ENCODE results near the gene PINK1.
"Not testable (repeated sequence)": the region's sequence is repeated elsewhere in the genome, so short reads cannot be mapped to it uniquely, and the experiment has no call there.

The PINK1 gene

DNA sequence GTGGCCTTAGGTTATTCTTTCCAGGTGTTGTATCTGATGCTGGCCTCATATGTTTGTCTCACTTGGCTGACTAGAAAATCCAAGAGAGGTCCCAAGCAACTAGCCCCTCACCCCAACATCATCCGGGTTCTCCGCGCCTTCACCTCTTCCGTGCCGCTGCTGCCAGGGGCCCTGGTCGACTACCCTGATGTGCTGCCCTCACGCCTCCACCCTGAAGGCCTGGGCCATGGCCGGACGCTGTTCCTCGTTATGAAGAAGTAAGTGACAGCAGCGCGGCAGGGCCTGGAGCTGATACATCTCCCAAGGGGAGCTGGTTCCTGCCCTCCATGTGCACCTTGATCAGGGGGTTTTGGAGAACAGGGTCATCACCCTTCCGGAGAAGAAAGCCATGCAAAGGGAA lies 11.2 kb downstream of the PINK1 start:
- DNase-seq (ENCODE audit: low read depth in 2 of 2), result no peak

DNA sequence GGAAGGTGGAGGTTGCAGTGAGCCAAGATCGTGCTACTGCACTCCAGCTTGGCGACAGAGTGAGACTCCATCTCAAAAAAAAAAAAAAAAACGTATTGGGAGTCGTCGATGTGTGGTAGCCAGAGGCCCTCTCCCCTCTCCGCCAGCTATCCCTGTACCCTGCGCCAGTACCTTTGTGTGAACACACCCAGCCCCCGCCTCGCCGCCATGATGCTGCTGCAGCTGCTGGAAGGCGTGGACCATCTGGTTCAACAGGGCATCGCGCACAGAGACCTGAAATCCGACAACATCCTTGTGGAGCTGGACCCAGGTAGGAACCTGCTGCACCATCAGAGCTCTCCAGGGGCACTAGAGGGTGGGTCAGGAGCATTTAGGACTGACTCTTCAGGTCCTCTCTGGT lies 12.2 kb downstream of the PINK1 start:
- DNase-seq (ENCODE audit: low read depth in 2 of 2), result no peak

DNA sequence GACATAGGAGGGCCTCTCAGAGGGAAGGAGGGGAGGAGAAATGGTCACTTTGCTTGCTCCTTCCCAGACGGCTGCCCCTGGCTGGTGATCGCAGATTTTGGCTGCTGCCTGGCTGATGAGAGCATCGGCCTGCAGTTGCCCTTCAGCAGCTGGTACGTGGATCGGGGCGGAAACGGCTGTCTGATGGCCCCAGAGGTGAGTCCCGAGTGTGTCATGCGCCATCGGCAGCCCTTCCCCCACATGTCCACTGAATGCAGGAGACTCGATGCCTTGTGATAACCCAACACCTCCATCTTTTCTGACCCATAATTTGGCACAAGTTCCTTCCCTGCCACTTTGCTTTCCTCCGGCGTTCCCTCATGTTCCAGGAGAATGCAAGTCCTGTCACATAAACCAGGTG lies 15.2 kb downstream of the PINK1 start:
- DNase-seq (ENCODE audit: low read depth in 2 of 2), result no peak

DNA sequence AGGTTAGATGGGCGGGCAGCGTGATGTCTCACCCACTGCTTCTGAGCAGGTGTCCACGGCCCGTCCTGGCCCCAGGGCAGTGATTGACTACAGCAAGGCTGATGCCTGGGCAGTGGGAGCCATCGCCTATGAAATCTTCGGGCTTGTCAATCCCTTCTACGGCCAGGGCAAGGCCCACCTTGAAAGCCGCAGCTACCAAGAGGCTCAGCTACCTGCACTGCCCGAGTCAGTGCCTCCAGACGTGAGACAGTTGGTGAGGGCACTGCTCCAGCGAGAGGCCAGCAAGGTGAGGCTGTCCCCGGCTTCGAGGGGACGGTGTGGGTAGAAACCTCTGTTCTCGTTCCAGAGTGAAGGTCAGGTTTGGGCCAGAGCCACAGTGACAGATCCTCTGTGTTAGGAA lies 15.7 kb downstream of the PINK1 start:
- no peak for DNase-seq (ENCODE audit: low read depth in 2 of 2)

DNA sequence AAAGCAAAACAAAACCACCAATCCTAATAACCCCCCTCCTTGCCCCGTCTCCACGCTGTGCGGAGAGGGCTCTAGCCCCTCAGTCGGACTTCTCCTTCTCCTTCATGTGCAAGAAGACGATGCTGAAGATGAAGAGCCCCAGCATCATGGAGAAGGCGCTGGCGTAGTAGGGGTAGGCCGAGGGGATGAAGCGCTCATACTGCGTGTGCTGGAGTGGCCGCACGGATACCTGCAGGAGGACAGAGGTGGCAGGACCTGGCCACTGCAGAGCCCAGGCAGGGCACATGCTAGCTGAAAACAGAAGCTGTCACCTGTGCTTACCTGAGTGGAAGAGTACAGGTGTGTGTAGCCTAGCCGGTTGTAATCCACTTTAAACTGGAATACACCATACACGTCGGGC lies 19.0 kb downstream of the PINK1 start:
- no peak for DNase-seq (ENCODE audit: low read depth in 2 of 2)

DNA sequence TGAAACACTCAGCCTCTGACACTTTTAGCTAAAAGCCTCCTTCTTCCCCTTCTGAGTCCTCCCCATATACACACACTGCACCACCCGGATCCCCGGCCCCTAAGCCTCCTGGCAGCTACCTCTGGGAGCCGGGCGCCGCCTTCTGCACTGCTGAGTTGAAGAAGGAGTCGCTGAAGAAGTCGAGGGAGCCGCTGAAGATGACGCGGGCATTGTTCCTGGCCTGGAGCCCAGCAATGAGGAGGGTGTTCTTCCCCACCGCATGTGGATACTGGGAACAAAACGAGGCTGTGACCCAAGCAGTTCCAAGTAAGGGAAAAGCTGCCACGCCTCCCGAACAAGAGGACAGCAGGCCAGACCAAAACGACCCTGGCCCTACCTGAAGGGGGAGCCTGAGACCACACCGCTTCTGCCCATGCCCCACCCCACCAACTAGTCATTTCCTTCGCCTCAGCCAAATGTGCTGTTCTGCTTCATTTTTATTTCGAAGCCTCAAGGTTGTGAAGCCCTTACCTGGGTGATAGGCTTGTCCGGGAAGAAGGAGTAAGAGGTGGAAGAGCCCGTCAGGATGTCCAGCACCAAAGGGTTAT lies 20.9 kb downstream of the PINK1 start:
- DNase-seq (ENCODE audit: low read depth in 2 of 2), result no peak

DNA sequence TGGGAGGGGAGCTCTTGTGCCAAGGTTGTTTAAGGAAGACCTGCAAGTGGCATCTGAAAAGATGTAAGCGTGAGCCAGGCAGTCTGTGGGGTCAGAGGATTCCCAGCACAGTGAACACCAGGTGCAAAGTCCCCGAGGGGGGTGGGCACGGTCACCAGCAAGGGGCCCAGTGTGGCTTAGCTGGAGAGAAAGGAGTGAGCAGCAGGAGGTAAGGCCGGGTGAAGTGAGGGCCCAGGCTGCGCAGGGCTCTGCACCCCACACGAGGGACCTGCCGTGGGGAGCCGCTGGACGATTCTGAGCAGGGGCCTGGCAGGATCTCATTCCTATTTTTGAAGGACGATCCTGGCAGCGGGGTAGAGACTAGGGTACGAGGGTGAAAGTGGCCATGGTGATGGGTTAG lies 23.8 kb downstream of the PINK1 start:
- no peak for DNase-seq (ENCODE audit: low read depth in 2 of 2)

DNA sequence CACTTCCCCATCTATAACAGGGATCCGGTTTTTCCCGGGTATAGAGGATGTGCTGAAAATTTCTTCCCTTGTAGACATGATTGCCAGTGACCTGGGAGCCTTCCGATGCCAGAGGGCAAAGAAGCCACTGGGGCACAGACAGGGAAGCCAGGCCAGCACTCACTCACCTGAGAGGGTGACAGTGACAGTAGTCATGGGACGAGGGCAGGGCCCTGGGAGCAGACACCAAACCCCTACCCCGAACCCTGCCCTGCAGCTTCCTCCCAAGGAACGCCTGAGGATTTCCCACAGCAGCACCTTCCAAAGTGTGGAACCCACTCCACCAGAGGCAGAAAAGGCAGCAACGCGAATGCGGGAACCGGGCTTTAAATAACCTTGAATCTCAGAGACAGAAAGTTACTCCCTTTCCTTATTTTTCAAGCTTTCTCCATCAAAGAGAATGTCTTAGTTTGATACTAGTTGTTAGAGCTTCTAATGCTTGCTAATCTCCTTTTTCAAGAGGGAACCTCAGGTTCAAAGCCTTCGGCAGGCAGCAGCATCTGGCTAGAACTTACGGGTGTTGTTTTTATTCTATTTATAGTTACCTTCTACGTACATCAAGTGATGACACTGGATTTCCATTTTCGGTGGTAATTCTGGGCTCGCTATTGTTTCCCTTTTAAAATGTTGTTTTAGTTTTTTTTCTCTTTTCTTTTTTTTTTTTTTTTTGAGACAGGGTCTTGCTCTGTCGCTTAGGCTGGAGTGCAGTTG lies 25.1 kb downstream of the PINK1 start:
- DNase-seq (ENCODE audit: low read depth in 2 of 2), result no peak

DNA sequence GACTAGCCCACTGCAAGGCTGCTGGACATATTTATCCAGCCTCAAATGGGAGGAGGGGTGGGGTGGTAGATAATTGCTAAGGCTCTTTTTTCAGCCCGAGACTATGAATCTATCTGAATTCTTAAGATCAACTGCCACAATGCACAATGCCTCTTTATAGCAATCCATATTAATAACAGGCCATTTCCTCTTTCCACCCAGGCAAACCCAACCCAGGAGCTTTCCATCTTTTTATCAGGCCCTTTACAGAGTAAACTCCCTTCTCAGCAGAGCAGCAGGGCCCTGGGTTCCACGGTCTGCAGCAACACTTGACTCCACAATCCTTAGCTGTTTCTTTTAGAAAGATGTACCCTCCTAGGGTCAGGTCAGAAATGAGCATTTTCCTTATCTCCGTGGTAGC lies 27.1 kb downstream of the PINK1 start:
- no peak for DNase-seq (ENCODE audit: low read depth in 2 of 2)

DNA sequence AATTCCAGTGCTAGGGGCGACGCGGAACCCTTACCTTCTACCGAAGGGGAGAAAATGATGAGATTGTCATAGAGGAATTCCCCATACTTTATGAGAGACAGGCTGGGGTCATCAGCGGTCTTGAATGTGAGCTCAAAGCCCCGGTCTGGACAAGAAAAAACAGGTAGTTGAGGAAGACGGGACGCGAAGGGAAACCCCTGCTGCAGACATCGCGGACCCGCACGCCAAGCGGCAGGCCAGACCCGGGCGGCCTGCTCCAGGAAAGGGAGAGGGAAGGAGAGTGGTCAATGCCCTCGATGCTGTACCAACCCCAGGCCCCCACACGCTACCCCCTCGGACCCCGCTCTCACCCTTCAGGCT lies 27.6 kb downstream of the PINK1 start:
- no peak for DNase-seq (ENCODE audit: low read depth in 2 of 2)

DNA sequence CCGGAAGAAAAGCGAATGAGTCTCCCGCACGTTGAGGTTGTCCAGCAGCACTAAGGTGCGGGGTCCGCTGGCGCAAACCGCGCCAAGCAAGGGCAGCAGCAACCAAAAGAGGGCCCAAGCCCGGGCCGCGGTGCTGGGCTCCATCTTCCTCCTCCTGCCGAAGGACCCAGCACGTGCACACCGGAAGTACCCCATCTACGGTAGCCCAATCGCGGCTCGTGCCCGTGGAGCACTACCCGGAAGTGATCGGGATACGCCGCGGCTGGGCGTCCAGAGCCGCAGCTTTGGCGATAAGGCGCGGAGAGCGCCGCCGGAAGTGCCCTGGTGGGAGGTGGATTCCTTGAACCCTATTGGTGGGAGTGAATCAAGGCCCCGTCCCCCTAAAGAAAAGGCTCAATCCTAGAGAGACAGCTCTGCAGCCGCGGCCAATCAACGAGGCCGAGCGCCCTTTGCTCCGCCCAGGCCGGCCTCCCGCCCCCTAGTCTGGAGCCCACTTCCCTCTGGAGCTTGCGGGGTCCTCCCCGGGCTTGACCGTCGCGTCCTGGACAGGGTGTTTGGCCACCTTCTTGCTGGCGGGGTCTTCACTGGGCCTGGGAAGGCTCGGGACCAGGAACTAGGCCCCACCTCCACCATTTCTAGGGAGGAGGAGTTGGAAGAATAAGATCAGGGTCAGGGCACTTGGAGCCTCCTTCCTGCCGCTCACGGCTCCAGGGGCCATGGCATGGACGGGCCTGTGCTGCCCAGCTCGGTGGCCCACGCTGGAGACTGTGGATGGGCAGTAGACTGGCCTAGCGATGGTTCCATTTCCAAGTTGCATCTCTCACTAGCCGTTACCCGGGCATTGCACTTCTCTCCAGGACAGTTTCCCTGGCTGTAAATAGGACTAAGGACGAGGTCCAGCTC lies 28.2 kb downstream of the PINK1 start, which contains the start of gene DDOST:
Gene DDOST (minus strand): TSS at position 163 of the 903 bp plus-strand sequence. CDS start 19 bp downstream, at position 144.
- peak; percentile 95 for DNase-seq (ENCODE audit: low read depth in 2 of 2)

DNA sequence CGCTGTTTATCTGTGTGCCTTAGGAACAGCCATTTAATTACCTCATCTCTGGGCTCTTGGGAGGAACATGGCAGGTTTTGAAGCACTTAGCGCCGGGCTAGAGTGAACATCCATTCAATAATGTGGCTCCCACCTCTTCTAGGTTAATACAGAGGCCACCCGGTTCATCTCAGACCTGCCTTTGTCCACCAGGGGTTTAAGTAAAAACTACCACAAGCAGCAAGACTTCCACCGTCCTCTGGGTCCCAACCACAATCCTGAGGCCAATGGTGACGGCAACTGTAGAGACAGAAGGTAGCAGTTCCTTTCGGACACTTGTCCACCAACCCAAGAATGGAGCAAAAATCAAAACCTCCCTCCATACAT lies 28.8 kb downstream of the PINK1 start:
- DNase-seq (ENCODE audit: low read depth in 2 of 2), result no peak

DNA sequence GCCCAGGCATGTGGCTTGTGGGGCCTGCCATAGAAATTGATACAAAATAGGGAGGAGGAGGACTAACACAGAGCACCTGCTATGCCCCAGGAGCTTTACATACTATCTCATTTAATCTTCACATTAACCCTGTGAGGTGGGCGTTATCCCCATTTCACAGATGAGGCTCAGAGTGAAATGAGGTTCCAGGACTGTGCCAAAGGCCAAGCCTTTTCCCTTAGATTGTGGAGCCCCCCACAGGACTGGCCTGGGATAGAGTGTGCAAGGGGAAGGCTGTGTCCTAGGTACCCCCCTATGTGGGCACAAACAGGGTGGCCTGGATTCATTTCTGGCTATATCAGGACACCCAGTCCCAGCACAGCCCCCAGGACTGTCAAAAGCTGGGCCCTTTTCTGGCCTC lies 30.1 kb downstream of the PINK1 start:
- no peak for DNase-seq (ENCODE audit: low read depth in 2 of 2)

DNA sequence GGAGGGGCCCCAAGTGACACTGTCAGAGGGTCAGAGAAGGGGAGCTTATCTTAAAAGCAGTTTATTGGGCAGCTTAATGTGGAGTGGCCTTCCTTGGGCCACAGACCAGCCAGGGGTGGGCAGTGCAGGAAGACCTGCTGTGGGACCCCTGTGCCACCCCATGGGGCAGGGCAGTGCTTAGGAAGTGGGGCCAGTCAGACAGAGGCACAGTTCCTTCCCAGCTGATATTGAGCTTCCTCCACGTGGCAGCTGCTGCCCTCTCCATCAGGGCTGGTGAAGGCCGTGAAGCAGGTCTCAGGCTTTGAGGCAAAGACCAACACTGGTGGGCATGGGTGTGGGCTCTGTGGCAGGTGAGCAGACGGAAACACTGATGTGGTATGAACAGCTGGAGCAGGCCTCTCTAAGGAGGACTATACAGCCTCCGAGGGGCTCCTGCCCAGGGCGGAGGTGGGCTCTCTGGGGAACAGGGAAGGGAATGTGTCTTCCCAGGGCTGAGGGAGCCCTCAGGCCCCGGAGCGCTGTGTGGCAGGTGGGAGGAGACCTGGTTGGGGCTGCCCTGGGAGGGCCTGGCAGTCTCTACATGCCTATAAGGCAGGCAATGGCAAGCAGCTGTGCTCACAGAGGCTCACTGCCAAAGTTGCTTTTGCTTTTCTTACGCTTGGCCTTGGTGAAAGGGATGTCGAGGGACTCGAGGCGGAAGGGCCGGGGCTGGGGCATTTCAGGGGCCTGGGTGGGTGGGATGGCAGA lies 30.9 kb downstream of the PINK1 start:
- no peak for DNase-seq (ENCODE audit: low read depth in 2 of 2)

DNA sequence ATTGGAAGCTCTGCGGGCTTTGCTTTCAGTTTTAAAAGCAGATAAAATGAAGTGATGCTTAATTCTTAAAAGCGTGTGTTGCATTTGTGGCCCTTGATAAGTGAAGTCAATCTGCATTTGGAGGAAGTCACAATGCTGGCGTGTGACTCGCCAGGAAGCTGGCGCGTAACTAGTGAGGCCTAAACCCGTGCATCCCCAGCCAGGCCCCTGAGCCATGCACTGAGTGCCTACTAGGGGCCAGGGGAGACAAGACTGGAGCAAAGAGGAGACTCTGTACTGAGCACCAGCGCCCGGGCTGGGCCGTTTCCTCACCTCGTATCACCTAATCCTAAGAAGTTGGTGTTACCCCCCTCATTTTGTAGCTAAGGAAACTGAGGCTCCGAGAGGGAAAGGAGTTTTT lies 32.5 kb downstream of the PINK1 start:
- DNase-seq (ENCODE audit: low read depth in 2 of 2), result no peak

DNA sequence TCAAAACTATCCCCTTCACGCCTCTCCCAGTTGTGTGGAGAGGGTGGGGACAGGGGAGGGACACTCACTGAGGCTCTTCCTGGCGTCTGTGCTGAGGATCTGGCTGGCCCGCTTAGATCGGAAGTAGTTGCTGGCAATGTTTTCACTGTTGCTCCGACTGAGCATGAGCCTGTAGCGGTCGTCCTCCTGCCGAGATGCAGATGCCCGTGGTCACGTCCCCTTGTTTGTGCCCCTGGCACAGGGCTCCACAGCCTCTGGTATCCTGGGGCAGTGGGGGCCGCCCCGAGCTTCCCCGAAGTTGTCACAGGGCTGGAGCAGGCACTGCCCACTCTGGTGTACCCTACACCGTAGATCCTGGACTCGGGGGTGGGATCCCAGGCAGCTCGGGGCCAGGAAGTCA lies 32.9 kb downstream of the PINK1 start:
- DNase-seq (ENCODE audit: low read depth in 2 of 2), result no peak

DNA sequence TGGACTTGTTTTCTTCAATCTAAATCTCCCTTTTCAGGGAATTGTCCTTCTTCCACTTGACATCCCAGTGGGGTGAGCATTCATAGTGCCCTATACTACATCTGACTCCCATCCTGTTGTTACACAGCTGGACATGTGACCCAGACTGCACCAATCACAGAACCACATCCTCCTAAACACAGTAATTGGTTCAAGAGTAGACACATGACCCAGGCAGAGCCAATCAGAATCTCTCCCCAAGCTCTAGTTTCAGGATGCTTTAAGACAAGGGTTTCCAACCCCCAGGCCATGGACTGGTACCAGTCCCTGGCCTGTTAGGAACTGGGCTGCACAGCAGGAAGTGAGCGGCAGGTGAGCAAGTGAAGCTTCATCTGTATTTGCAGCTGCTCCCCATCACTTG lies 33.5 kb downstream of the PINK1 start:
- no peak for DNase-seq (ENCODE audit: low read depth in 2 of 2)

DNA sequence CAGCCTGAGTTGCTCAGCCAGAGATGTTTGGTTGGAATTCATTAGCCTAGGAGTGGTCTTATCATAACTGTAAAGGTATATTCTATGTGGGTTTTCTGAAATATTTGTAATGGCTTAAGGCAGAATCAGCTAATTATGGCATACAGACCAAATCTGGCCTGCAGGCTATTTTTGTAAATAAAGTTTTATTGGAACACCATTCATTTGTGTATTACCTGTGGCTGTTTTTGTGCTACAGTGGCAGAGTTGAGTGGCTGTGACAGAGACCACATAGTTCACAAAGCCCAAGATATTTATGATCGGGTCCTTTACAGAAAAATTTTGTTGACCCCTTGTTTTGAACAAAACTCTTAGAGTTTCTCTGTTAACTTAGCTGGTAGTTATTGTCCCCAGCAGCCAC lies 35.3 kb downstream of the PINK1 start:
- no peak for DNase-seq (ENCODE audit: low read depth in 2 of 2)

DNA sequence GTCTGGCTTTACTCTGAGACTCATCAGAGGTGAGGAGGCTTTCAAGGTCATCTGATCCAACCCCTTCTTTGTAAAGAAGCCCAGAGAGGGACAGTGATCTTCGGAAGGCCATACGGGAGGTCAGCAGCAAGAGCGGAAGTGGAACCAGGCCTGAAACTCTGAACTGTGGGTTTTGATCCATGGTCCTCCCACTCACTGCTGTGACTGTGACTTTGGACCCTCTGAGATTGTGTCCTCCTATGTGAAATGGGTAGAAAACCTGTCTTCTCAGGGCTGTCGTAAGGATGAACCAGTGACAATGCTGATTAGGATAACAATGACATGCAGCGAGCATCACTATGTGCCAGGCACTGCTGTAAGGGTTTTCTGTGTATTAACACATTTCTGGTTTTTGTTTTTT lies 37.7 kb downstream of the PINK1 start:
- DNase-seq (ENCODE audit: low read depth in 2 of 2), result no peak

DNA sequence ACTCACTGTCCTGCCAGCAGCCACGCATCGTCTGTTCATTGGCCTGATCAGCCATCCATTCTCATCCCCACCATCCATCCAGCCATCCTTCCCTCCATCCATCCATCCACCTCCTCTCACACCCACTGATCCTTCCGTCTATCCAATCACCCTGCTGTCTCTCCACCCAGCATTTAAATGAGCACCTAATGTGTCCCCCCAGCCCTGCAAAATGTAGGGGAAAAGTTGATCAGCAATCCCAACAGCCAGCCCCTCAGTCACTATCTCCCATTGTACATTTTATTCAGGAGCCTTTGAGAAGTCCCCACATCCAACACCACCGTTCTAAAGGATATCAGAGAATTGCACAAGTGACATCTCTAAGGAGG lies 39.0 kb downstream of the PINK1 start:
- no peak for DNase-seq (ENCODE audit: low read depth in 2 of 2)

DNA sequence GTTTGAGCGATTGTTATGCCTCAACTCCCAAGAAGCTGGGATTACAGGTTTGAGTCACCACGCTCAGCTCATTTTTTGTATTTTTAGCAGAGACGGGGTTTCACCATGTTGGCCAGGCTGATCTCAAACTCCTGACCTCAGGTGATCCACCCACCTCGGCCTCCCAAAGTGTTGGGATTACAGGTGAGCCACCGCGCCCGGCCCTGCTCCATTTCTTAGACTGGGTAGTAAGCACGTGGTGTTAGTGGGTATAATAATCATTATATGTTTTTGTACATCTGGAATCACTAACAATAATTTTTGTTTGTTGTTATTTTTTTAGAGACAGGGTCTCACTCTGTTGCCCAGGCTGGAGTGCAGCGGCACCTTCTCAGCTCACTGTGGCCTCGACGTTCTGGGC lies 40.4 kb downstream of the PINK1 start:
- DNase-seq (ENCODE audit: low read depth in 2 of 2), result not testable (repeated sequence)

DNA sequence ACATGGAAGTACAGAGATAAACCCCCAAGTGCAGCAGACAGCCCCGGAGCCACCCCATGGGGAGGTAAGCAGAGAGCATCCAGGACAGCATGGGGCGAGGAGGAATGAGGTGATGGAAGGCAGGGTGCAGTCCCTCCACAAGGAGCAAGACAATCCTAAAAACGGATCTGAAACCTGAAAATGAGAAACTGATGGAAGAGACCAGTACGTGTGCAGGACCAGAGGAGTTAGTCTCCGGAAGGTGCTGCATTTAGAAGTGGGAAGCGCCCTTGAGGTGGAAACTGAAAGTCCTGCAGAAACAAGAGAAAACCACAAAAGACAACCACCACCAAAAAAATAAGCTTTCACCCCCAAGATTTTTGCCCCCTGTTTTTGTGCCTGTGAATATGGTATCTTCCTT lies 45.3 kb downstream of the PINK1 start:
- no peak for DNase-seq (ENCODE audit: low read depth in 2 of 2)
